CD4-positive, alpha-beta T cell (primary cell): Measurements from ENCODE around the gene VARS2. TPM values are rescaled to one million over a fixed set of nuclear protein-coding genes. Genes with fewer than 3 reads are reported as not detected.
A peak's percentile ranks its signal among the peaks of the same experiment; 100 is the strongest.

ENCODE experiments used
- ATAC-seq: fragments of 200-7000 bp; cut with Tn5 transposase; one replicate; pipeline ENCODE4 v1.10.0; 2022; ENCODE audit warnings: mild to moderate bottlenecking; ENCODE audit not compliant: poor library complexity
- CTCF ChIA-PET: fragments of 350-600 bp; sonication (Branson Sonifier 250); formaldehyde crosslinking; loops from one replicate; lab custom pipeline; 2021; ENCODE audit warnings: antibody characterized with exemption, inconsistent platforms; lab: Charles Lee
- POLR2A ChIA-PET: fragments of 350-600 bp; sonication (Branson Sonifier 250); formaldehyde crosslinking; loops from one replicate; lab custom pipeline; 2021; ENCODE audit warnings: antibody characterized with exemption, inconsistent platforms; lab: Charles Lee
- DNase-seq, 14 experiments: peaks; one replicate each; pipeline ENCODE4 v3.0.0-alpha.2; 2013 to 2020; ENCODE audit warnings: mixed read lengths in 2 of 14
- H3K27ac ChIP-seq, 2 donors: one replicate each; pipeline versions ENCODE4 v1.5.1 to v1.7.0; 2013; ENCODE audit warnings: low read length in 2 of 2, low read depth in 1 of 2, mild to moderate bottlenecking in 1 of 2
- H3K27me3 ChIP-seq, 2 experiments: 1 replicate in 1 of 2; 2 replicates in 1 of 2; pipeline versions ENCODE4 v1.6.1 to v1.7.0; 2013; ENCODE audit warnings: low read length in 2 of 2, control low read depth in 1 of 2, mild to moderate bottlenecking in 1 of 2, moderate library complexity in 1 of 2; ENCODE audit not compliant: insufficient read depth in 2 of 2, control insufficient read depth in 1 of 2
- H3K36me3 ChIP-seq: one replicate; pipeline ENCODE4 v1.6.1; 2013; ENCODE audit warnings: low read length, control low read depth; ENCODE audit not compliant: insufficient read depth
- H3K4me1 ChIP-seq: one replicate; pipeline ENCODE4 v1.6.1; 2013; ENCODE audit warnings: low read length, control low read depth; ENCODE audit not compliant: insufficient read depth
- H3K4me3 ChIP-seq: one replicate; pipeline ENCODE4 v1.5.1; 2013; ENCODE audit warnings: mild to moderate bottlenecking, low read length, moderate library complexity
- H3K9me3 ChIP-seq, 2 experiments: 1 replicate in 1 of 2; 2 replicates in 1 of 2; pipeline versions ENCODE4 v1.6.1 to v1.7.0; 2013; ENCODE audit warnings: low read length in 2 of 2, mild to moderate bottlenecking in 2 of 2, control low read depth in 1 of 2, moderate library complexity in 1 of 2; ENCODE audit not compliant: control insufficient read depth in 1 of 2, insufficient read depth in 1 of 2
- H3K27ac Mint-ChIP-seq: one replicate; pipeline ENCODE4 v1.8.0; 2020; ENCODE audit warnings: mixed read lengths
- H3K27me3 Mint-ChIP-seq: one replicate; pipeline ENCODE4 v1.8.0; 2021; ENCODE audit warnings: mixed read lengths
- H3K36me3 Mint-ChIP-seq: one replicate; pipeline ENCODE4 v1.8.0; 2021; ENCODE audit warnings: low read depth, mixed read lengths
- H3K4me1 Mint-ChIP-seq: one replicate; pipeline ENCODE4 v1.8.0; 2021; ENCODE audit warnings: low read depth, mixed read lengths
- H3K4me3 Mint-ChIP-seq: one replicate; pipeline ENCODE4 v1.8.0; 2020; ENCODE audit warnings: mild to moderate bottlenecking, mixed read lengths
- H3K9me3 Mint-ChIP-seq: one replicate; pipeline ENCODE4 v1.8.0; 2020; ENCODE audit warnings: mixed read lengths
- CTCF ChIP-seq: fragments of 200-600 bp; IDR thresholded peaks from one replicate; pipeline ENCODE4 v1.8.0; 2022; ENCODE audit warnings: antibody characterized with exemption, mild to moderate bottlenecking
- intact Hi-C, 2 experiments: fragments of 100-400 bp; cut with DNase I in 1 of 2; cut with micrococcal nuclease in 1 of 2; formaldehyde crosslinking; loops; one replicate each; pipeline versions ENCODE4 v1.15.1 to v1.9.0; 2023 to 2025; cut with DNase I, micrococcal nuclease
- total RNA-seq, 174 experiments: library from RNA in 2 of 174; stranded (reverse) in 2 of 174; gene quantifications; one replicate each; pipeline ENCODE4 v1.2.3 and lab custom pipeline; 2021 to 2026

The VARS2 gene
- total RNA-seq, 2 experiments from 2014 or later: 19.3 to 21.7 TPM

GRCh38 chr6:30884521-30885480, 29.2 kb upstream of the VARS2 start:
- no peak for TF ChIP-seq CTCF
- no peak overlapping the region for H3K27ac ChIP-seq
- Mint-ChIP-seq H3K4me1 (peaks cover 33% of the 10 kb centered on the region), H3K9me3 (no peaks in the 10 kb centered on the region), H3K27me3 (no peaks in the 10 kb centered on the region), H3K4me3 (peak overlapping the region; percentile 86), H3K27ac (peak overlapping the region; percentile 54), H3K36me3 (peaks cover 3% of the 10 kb centered on the region)
- H3K4me3 ChIP-seq: peak overlapping the region; percentile 62
- ATAC-seq (peak; percentile 18), DNase-seq (peak in 9 of 14 experiments; percentile 20 to 61 (median 32))
- ChIA-PET POLR2A (interaction anchor here (0.8 to 2.3 kb wide), 9 partner anchors 23 to 271 kb away, joined by 3 to 9 read pairs (median 4); partner anchors contain the start of genes GTF2H4 and VARS2), CTCF (interaction anchor here (0.6 to 0.9 kb wide), 2 partner anchors 140 to 203 kb away, joined by 3 read pairs; no protein-coding TSS in a partner anchor)
- H3K36me3 ChIP-seq: peaks cover 5% of the 10 kb centered on the region
- no peaks in the 10 kb centered on the region for H3K27me3 ChIP-seq
- H3K9me3 ChIP-seq: no peaks in the 10 kb centered on the region
- peaks cover 35% of the 10 kb centered on the region for H3K4me1 ChIP-seq
- intact Hi-C loops: loop anchor here in 1 of 2 experiments (10.0 kb wide), 1 partner anchor 430 kb away; no protein-coding TSS in a partner anchor

GRCh38 chr6:30885481-30885998, 28.5 kb upstream of the VARS2 start:
- POLR2A ChIA-PET: interaction anchor here (1.1 to 1.4 kb wide), 2 partner anchors 22 to 94 kb away, joined by 4 read pairs; partner anchors contain the start of gene GTF2H4
- CTCF ChIA-PET: no interaction called here
- Mint-ChIP-seq H3K4me1 (peaks cover 33% of the 10 kb centered on the region), H3K9me3 (no peaks in the 10 kb centered on the region), H3K27ac (peak overlapping the region; percentile 54), H3K4me3 (peak overlapping the region; percentile 86), H3K27me3 (no peaks in the 10 kb centered on the region), H3K36me3 (peaks cover 10% of the 10 kb centered on the region)
- peak in 3 of 14 experiments; percentile 17 to 30 (median 30) for DNase-seq
- H3K4me1 ChIP-seq: peaks cover 35% of the 10 kb centered on the region
- ATAC-seq: peak; percentile 18
- no peaks in the 10 kb centered on the region for H3K9me3 ChIP-seq
- H3K36me3 ChIP-seq: peaks cover 7% of the 10 kb centered on the region
- peak overlapping the region; percentile 62 for H3K4me3 ChIP-seq
- H3K27me3 ChIP-seq: no peaks in the 10 kb centered on the region
- TF ChIP-seq CTCF: no peak
- intact Hi-C loops: loop anchor here in 1 of 2 experiments (10.0 kb wide), 1 partner anchor 431 kb away; no protein-coding TSS in a partner anchor
- H3K27ac ChIP-seq: no peak overlapping the region
